ENCODE measurements around the gene ACP3. TPM values are rescaled to one million over a fixed set of nuclear protein-coding genes. Genes with fewer than 3 reads are reported as not detected.

The ACP3 gene
- total RNA-seq, 3 donors from 2014 or later (not counting 1 experiment from before 2014, with no cell fraction given): 0.75 to 2.1 (median 1.7) TPM

DNA sequence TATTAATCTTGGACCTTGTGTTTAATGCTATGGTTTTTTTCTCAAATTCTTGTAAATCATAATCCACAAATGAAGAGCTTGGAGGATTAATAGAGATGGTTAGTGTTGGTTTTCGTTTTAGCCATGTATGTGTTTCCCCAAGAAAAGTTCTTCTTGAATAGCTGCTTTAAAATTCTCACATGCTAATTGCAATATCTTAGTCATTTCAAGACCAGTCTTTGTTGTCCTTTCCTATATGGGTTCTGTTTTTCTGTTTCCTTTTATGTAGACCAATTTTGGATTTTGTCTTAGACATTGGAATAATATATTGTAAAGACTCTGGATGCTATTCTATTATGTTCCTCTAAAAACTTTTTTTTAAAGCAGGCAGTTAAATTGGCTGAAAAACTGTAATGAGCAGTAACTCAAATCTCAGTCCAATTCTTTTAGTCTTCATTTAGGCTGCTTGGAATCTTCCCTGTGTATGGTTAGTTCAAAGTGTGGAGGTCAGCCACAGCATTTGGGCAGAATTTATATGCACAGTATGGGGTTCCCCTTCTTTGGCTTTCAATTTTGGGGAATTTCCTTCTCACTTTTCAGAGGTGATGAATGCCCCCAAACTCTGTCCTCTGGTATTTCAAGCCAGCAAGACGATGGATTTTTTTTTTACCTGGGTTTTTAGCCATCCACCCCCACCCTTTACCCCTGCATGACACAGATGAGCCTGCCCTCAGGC lies 61.0 kb downstream of the ACP3 start:
- Histone ChIP-seq H3K4me3 (ENCODE audit: low read length) (no peak overlapping the region), H3K9me3 (ENCODE audit: control insufficient read depth, insufficient read depth, low read length) (no peaks in the 10 kb centered on the region), H3K36me3 (ENCODE audit: control insufficient read depth, insufficient read depth, low read length) (no peaks in the 10 kb centered on the region), H3K27ac (ENCODE audit: low read length) (no peak overlapping the region), H3K27me3 (ENCODE audit: control insufficient read depth, insufficient read depth, low read length) (no peaks in the 10 kb centered on the region), H3K4me1 (ENCODE audit: control insufficient read depth, insufficient read depth, low read length) (no peaks in the 10 kb centered on the region)
- H3K9me3 Mint-ChIP-seq: no peaks in the 10 kb centered on the region
- no peaks in the 10 kb centered on the region for H3K4me1 Mint-ChIP-seq
- H3K4me3 Mint-ChIP-seq: no peak overlapping the region
- DNase-seq (no peak), ATAC-seq (no peak)
- intact Hi-C loops (cut with micrococcal nuclease): no loop called here
- H3K36me3 Mint-ChIP-seq: no peaks in the 10 kb centered on the region
- no peak overlapping the region for H3K27ac Mint-ChIP-seq
- no peak for TF ChIP-seq CTCF (IDR thresholded peaks at IDR 0.05)
- H3K27me3 Mint-ChIP-seq (ENCODE audit: low read depth in 2 of 2): peaks cover 14 to 16% of the 10 kb centered on the region in 2 donors
- 64% methylated on average over 1 of the region's 2 CpGs for WGBS (ENCODE audit: insufficient coverage)

- H3K27ac ChIP-seq (ENCODE audit: low read length): no peak overlapping the region
- DNase-seq: no peak
- ATAC-seq: no peak
- peaks cover 14 to 16% of the 10 kb centered on the region in 2 donors for H3K27me3 Mint-ChIP-seq (ENCODE audit: low read depth in 2 of 2)
- no peaks in the 10 kb centered on the region for H3K9me3 Mint-ChIP-seq
- no peaks in the 10 kb centered on the region for H3K4me1 Mint-ChIP-seq
- no peak overlapping the region for H3K27ac Mint-ChIP-seq
- TF ChIP-seq CTCF (IDR thresholded peaks at IDR 0.05): no peak
- WGBS (ENCODE audit: insufficient coverage): 78% methylated on average over 2 of the region's 2 CpGs
- H3K9me3 ChIP-seq (ENCODE audit: control insufficient read depth, insufficient read depth, low read length): no peaks in the 10 kb centered on the region
- H3K36me3 Mint-ChIP-seq: no peaks in the 10 kb centered on the region
- intact Hi-C loops (cut with micrococcal nuclease): no loop called here
- H3K27me3 ChIP-seq (ENCODE audit: control insufficient read depth, insufficient read depth, low read length): no peaks in the 10 kb centered on the region
- no peak overlapping the region for H3K4me3 ChIP-seq (ENCODE audit: low read length)
- H3K36me3 ChIP-seq (ENCODE audit: control insufficient read depth, insufficient read depth, low read length): no peaks in the 10 kb centered on the region
- no peaks in the 10 kb centered on the region for H3K4me1 ChIP-seq (ENCODE audit: control insufficient read depth, insufficient read depth, low read length)
- H3K4me3 Mint-ChIP-seq: no peak overlapping the region
Measured at GRCh38 chr3:132378846-132379245, 61.6 kb downstream of the ACP3 start.

- no peaks in the 10 kb centered on the region for H3K4me1 ChIP-seq (ENCODE audit: control insufficient read depth, insufficient read depth, low read length)
- WGBS (ENCODE audit: insufficient coverage): no CpG with 5 or more reads among the region's 1 CpG
- no peaks in the 10 kb centered on the region for H3K36me3 ChIP-seq (ENCODE audit: control insufficient read depth, insufficient read depth, low read length)
- H3K27me3 Mint-ChIP-seq (ENCODE audit: low read depth in 2 of 2): peaks cover 16 to 17% of the 10 kb centered on the region in 2 donors
- no peak for ATAC-seq
- no peak overlapping the region for H3K4me3 ChIP-seq (ENCODE audit: low read length)
- no peak overlapping the region for H3K27ac ChIP-seq (ENCODE audit: low read length)
- intact Hi-C loops (cut with micrococcal nuclease): no loop called here
- H3K36me3 Mint-ChIP-seq: no peaks in the 10 kb centered on the region
- no peak for DNase-seq
- no peaks in the 10 kb centered on the region for H3K9me3 ChIP-seq (ENCODE audit: control insufficient read depth, insufficient read depth, low read length)
- no peak overlapping the region for H3K27ac Mint-ChIP-seq
- no peaks in the 10 kb centered on the region for H3K27me3 ChIP-seq (ENCODE audit: control insufficient read depth, insufficient read depth, low read length)
- TF ChIP-seq CTCF (IDR thresholded peaks at IDR 0.05): no peak
- H3K4me3 Mint-ChIP-seq: no peak overlapping the region
- H3K9me3 Mint-ChIP-seq: no peaks in the 10 kb centered on the region
- no peaks in the 10 kb centered on the region for H3K4me1 Mint-ChIP-seq
Measured at GRCh38 chr3:132380920-132381319, 63.7 kb downstream of the ACP3 start.
